ENCODE data around the gene GTF3C2.

DNA sequence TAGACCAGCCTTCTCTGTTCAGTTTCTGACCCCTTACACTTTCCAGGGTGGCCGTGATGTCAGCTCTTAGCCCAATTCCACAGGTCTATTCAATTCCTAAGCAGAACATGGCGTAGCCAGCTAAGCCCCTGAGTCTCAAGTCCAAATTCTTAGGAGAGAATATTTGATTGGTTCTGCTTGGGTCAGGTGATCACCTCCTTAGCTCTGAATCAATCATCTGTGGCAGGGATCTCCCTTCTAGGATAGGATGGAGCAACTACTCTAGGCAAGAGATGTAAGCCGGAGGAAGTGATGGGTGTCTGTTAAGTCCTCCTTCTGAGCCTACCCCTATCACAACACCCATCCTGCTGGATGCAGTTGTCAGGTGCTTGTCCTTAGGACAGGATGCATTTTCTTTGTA is 59.4 kb downstream of the GTF3C2 start:
- TF ChIP-seq, protein P1, sequence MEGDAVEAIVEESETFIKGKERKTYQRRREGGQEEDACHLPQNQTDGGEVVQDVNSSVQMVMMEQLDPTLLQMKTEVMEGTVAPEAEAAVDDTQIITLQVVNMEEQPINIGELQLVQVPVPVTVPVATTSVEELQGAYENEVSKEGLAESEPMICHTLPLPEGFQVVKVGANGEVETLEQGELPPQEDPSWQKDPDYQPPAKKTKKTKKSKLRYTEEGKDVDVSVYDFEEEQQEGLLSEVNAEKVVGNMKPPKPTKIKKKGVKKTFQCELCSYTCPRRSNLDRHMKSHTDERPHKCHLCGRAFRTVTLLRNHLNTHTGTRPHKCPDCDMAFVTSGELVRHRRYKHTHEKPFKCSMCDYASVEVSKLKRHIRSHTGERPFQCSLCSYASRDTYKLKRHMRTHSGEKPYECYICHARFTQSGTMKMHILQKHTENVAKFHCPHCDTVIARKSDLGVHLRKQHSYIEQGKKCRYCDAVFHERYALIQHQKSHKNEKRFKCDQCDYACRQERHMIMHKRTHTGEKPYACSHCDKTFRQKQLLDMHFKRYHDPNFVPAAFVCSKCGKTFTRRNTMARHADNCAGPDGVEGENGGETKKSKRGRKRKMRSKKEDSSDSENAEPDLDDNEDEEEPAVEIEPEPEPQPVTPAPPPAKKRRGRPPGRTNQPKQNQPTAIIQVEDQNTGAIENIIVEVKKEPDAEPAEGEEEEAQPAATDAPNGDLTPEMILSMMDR (conservative IDR thresholded peaks at IDR 0.05; ENCODE audit: low read depth, low read length), result no peak
- no peak for TF ChIP-seq FOS (IDR thresholded peaks at IDR 0.05; ENCODE audit: low read depth, low read length)
- no peak for TF ChIP-seq CEBPB (IDR thresholded peaks at IDR 0.05; ENCODE audit: low read depth, low read length)
- no peak for TF ChIP-seq RAD21 (IDR thresholded peaks at IDR 0.05; ENCODE audit: low read length)
- TF ChIP-seq SMC3 (IDR thresholded peaks at IDR 0.05; ENCODE audit: low read depth, low read length), result no peak
- no peak for TF ChIP-seq RCOR1 (IDR thresholded peaks at IDR 0.05; ENCODE audit: insufficient replicate concordance, low read length)
- no peak for TF ChIP-seq MAFK (IDR thresholded peaks at IDR 0.05; ENCODE audit: low read depth, low read length)
- no peak for TF ChIP-seq MXI1 (IDR thresholded peaks at IDR 0.05; ENCODE audit: borderline replicate concordance, low read depth, low read length)
- TF ChIP-seq, protein P2, sequence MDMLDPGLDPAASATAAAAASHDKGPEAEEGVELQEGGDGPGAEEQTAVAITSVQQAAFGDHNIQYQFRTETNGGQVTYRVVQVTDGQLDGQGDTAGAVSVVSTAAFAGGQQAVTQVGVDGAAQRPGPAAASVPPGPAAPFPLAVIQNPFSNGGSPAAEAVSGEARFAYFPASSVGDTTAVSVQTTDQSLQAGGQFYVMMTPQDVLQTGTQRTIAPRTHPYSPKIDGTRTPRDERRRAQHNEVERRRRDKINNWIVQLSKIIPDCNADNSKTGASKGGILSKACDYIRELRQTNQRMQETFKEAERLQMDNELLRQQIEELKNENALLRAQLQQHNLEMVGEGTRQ (IDR thresholded peaks at IDR 0.05; ENCODE audit: low read depth, low read length), result no peak
- TF ChIP-seq BHLHE40 (IDR thresholded peaks at IDR 0.05; ENCODE audit: low read depth, low read length), result no peak
- TF ChIP-seq POLR2A (IDR thresholded peaks at IDR 0.05; ENCODE audit: low read depth, low read length), result no peak
- TF ChIP-seq, protein P3, sequence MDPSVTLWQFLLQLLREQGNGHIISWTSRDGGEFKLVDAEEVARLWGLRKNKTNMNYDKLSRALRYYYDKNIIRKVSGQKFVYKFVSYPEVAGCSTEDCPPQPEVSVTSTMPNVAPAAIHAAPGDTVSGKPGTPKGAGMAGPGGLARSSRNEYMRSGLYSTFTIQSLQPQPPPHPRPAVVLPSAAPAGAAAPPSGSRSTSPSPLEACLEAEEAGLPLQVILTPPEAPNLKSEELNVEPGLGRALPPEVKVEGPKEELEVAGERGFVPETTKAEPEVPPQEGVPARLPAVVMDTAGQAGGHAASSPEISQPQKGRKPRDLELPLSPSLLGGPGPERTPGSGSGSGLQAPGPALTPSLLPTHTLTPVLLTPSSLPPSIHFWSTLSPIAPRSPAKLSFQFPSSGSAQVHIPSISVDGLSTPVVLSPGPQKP (IDR thresholded peaks at IDR 0.05; ENCODE audit: borderline replicate concordance, low read depth, low read length), result no peak
- no peak for TF ChIP-seq CHD1 (IDR thresholded peaks at IDR 0.05; ENCODE audit: low read depth, low read length)
- TF ChIP-seq MAZ (IDR thresholded peaks at IDR 0.05; ENCODE audit: borderline replicate concordance, low read depth, low read length), result no peak

All from IMR-90 (cell line).